ENCODE results near the gene SLC5A5.

SLC5A5 gene

GRCh38 chr19:17846146-17846545, 25.6 kb upstream of the SLC5A5 start:
- in situ Hi-C loops (cut with MboI; ENCODE audit: low sequenced_read_pairs): no loop called here

GRCh38 chr19:17847538-17848366, 24.0 kb upstream of the SLC5A5 start, which contains the start of gene JAK3:
Gene JAK3 (minus strand): TSS chr19:17847982. CDS start chr19:17844417, 3,565 bp downstream.
- in situ Hi-C loops (cut with MboI; ENCODE audit: low sequenced_read_pairs): no loop called here

GRCh38 chr19:17848595-17849292, 23.0 kb upstream of the SLC5A5 start:
- in situ Hi-C loops (cut with MboI; ENCODE audit: low sequenced_read_pairs): no loop called here

- in situ Hi-C loops (cut with MboI; ENCODE audit: low sequenced_read_pairs): loop anchor here (10.0 kb wide), 1 partner anchor 389 kb away; the partner anchor contains the start of gene NXNL1
Measured at GRCh38 chr19:17854061-17854460, 17.7 kb upstream of the SLC5A5 start.

- in situ Hi-C loops (cut with MboI; ENCODE audit: low sequenced_read_pairs): loop anchor here (10.0 kb wide), 1 partner anchor 391 kb away; the partner anchor contains the start of gene NXNL1
Measured at GRCh38 chr19:17855280-17856152, 16.2 kb upstream of the SLC5A5 start.

GRCh38 chr19:17859533-17860330, 12.0 kb upstream of the SLC5A5 start, which contains the start of gene RPL18A:
Gene RPL18A (plus strand): TSS chr19:17859910. CDS start chr19:17859957, 47 bp downstream.
- in situ Hi-C loops (cut with MboI; ENCODE audit: low sequenced_read_pairs): loop anchor here (10.0 kb wide), 3 partner anchors 65 to 395 kb away; partner anchors contain the start of gene NXNL1

GRCh38 chr19:17860331-17860992, 11.3 kb upstream of the SLC5A5 start:
- in situ Hi-C loops (cut with MboI; ENCODE audit: low sequenced_read_pairs): loop anchor here (10.0 kb wide), 2 partner anchors 64 to 134 kb away; no protein-coding TSS in a partner anchor

GRCh38 chr19:17860993-17861360, 10.8 kb upstream of the SLC5A5 start:
- in situ Hi-C loops (cut with MboI; ENCODE audit: low sequenced_read_pairs): loop anchor here (10.0 kb wide), 2 partner anchors 64 to 134 kb away; no protein-coding TSS in a partner anchor

- in situ Hi-C loops (cut with MboI; ENCODE audit: low sequenced_read_pairs): loop anchor here (10.0 kb wide), 2 partner anchors 63 to 133 kb away; no protein-coding TSS in a partner anchor
Measured at GRCh38 chr19:17861542-17862402, 10.0 kb upstream of the SLC5A5 start.

- in situ Hi-C loops (cut with MboI; ENCODE audit: low sequenced_read_pairs): loop anchor here (10.0 kb wide), 2 partner anchors 62 to 132 kb away; no protein-coding TSS in a partner anchor
Measured at GRCh38 chr19:17862711-17863519, 8.8 kb upstream of the SLC5A5 start.

GRCh38 chr19:17863520-17864182, 8.1 kb upstream of the SLC5A5 start:
- in situ Hi-C loops (cut with MboI; ENCODE audit: low sequenced_read_pairs): loop anchor here (10.0 kb wide), 2 partner anchors 61 to 131 kb away; no protein-coding TSS in a partner anchor

- in situ Hi-C loops (cut with MboI; ENCODE audit: low sequenced_read_pairs): loop anchor here (10.0 kb wide), 2 partner anchors 59 to 129 kb away; no protein-coding TSS in a partner anchor
Measured at GRCh38 chr19:17865364-17866311, 6.1 kb upstream of the SLC5A5 start.

- in situ Hi-C loops (cut with MboI; ENCODE audit: low sequenced_read_pairs): loop anchor here (10.0 kb wide), 2 partner anchors 58 to 128 kb away; no protein-coding TSS in a partner anchor
Measured at GRCh38 chr19:17866312-17866963, 5.3 kb upstream of the SLC5A5 start.

GRCh38 chr19:17866964-17867486, 4.7 kb upstream of the SLC5A5 start:
- in situ Hi-C loops (cut with MboI; ENCODE audit: low sequenced_read_pairs): loop anchor here (10.0 kb wide), 2 partner anchors 58 to 128 kb away; no protein-coding TSS in a partner anchor
